Breast epithelium (tissue), 4 donors: ENCODE measurements around the gene TNRC18. TPM values are rescaled to one million over a fixed set of nuclear protein-coding genes. Genes with fewer than 3 reads are reported as not detected.
A peak's percentile ranks its signal among the peaks of the same experiment; 100 is the strongest.
"Not testable (repeated sequence)": the region's sequence is repeated elsewhere in the genome, so short reads cannot be mapped to it uniquely, and the experiment has no call there.

Source experiments
- DNase-seq, 2 donors: peaks; one replicate each; pipeline ENCODE4 v3.0.0-alpha.2; 2019; ENCODE audit warnings: low spot score in 2 of 2
- H3K27ac ChIP-seq, 2 donors: fragments of 200-600 bp; sonication (generic) in 1 of 2; one replicate each; pipeline ENCODE4 v1.5.1; 2016 to 2019; ENCODE audit warnings: mild to moderate bottlenecking in 1 of 2
- H3K27me3 ChIP-seq, 2 donors: fragments of 200-600 bp; sonication (generic) in 1 of 2; one replicate each; pipeline versions ENCODE4 v1.5.1 to v1.6.0; 2017 to 2019; ENCODE audit warnings: control low read depth in 1 of 2, mild to moderate bottlenecking in 1 of 2
- H3K36me3 ChIP-seq: fragments of 200-600 bp; one replicate; pipeline ENCODE4 v1.5.1; 2019
- H3K4me1 ChIP-seq, 2 donors: fragments of 200-600 bp; sonication (generic); one replicate each; pipeline ENCODE4 v1.5.1; 2016 to 2019; ENCODE audit warnings: control low read depth in 1 of 2
- H3K4me3 ChIP-seq, 3 donors: fragments of 200-600 bp; sonication (generic); 1 replicate in 2 of 3; 2 replicates in 1 of 3; pipeline ENCODE4 v1.5.1; 2016 to 2019; ENCODE audit warnings: mild to moderate bottlenecking in 3 of 3, moderate library complexity in 2 of 3
- H3K9me3 ChIP-seq, 2 donors: fragments of 200-600 bp; sonication (generic) in 1 of 2; one replicate each; pipeline ENCODE4 v1.5.1; 2016 to 2019; ENCODE audit warnings: control low read depth in 1 of 2
- CTCF ChIP-seq, 3 donors: fragments of 450-650 bp; IDR thresholded peaks; one replicate each; pipeline ENCODE4 v1.5.1; 2016 to 2017; ENCODE audit warnings: antibody characterized with exemption in 3 of 3, mild to moderate bottlenecking in 3 of 3, moderate library complexity in 3 of 3
- POLR2A ChIP-seq: fragments of 450-650 bp; IDR thresholded peaks from one replicate; pipeline ENCODE4 v1.6.1; 2016; ENCODE audit warnings: antibody characterized with exemption, mild to moderate bottlenecking, moderate library complexity
- POLR2AphosphoS5 ChIP-seq, 3 donors: sonication (generic); formaldehyde crosslinking; IDR thresholded peaks; one replicate each; pipeline ENCODE4 v1.6.1; 2017; ENCODE audit warnings: antibody characterized with exemption in 3 of 3
- intact Hi-C: fragments of 100-400 bp; cut with DNase I; formaldehyde crosslinking; loops from one replicate; pipeline ENCODE4 v1.15.1; 2023; ENCODE audit warnings: low total_unique reads
- total RNA-seq, 3 donors: library from RNA; depleted of rRNA; stranded (reverse); fragments of >200 nt; gene quantifications; one replicate each; pipeline ENCODE4 v1.1.0, GENCODE V29; 2016

Gene TNRC18
- total RNA-seq, 3 donors from 2014 or later, result 32.2 to 72.4 (median 36.9) TPM

GRCh38 chr7:5370454-5371353 lies 52.9 kb downstream of the TNRC18 start:
- TF ChIP-seq POLR2A, result no peak
- no peak for TF ChIP-seq CTCF (IDR thresholded peaks at IDR 0.05)
- TF ChIP-seq POLR2AphosphoS5 (IDR thresholded peaks at IDR 0.05), result no peak
- no peaks in the 10 kb centered on the region for H3K4me1 ChIP-seq
- H3K9me3 ChIP-seq, result no peaks in the 10 kb centered on the region
- H3K36me3 ChIP-seq, result no peaks in the 10 kb centered on the region
- DNase-seq, result no peak
- intact Hi-C loops, result no loop called here
- H3K27ac ChIP-seq, result no peak overlapping the region
- H3K27me3 ChIP-seq, result no peaks in the 10 kb centered on the region
- no peak overlapping the region for H3K4me3 ChIP-seq

- no peak for DNase-seq
- Histone ChIP-seq H3K27ac (no peak overlapping the region), H3K27me3 (no peaks in the 10 kb centered on the region), H3K9me3 (no peaks in the 10 kb centered on the region), H3K4me1 (no peaks in the 10 kb centered on the region), H3K4me3 (no peak overlapping the region), H3K36me3 (no peaks in the 10 kb centered on the region)
- intact Hi-C loops, result no loop called here
- TF ChIP-seq CTCF (IDR thresholded peaks at IDR 0.05), result no peak
- TF ChIP-seq POLR2A, result no peak
- no peak for TF ChIP-seq POLR2AphosphoS5 (IDR thresholded peaks at IDR 0.05)
These were observed 56.0 kb downstream of the TNRC18 start for GRCh38 chr7:5367661-5368060.

GRCh38 chr7:5365976-5366625 lies 57.5 kb downstream of the TNRC18 start:
- TF ChIP-seq POLR2AphosphoS5 (IDR thresholded peaks at IDR 0.05) (peak in 1 of 3 donors; percentile 38), CTCF (IDR thresholded peaks at IDR 0.05) (peak; percentile 33 to 86 (median 83))
- H3K4me3 ChIP-seq, H3K9me3 ChIP-seq, H3K4me1 ChIP-seq, intact Hi-C loops, H3K36me3 ChIP-seq, H3K27me3 ChIP-seq: not testable (repeated sequence)
- peak; percentile 68 to 84 for DNase-seq
- peak overlapping the region; percentile 32 to 50 for H3K27ac ChIP-seq

- no peaks in the 10 kb centered on the region for H3K27me3 ChIP-seq
- no peaks in the 10 kb centered on the region for H3K4me1 ChIP-seq
- H3K27ac ChIP-seq, result no peak overlapping the region
- H3K4me3 ChIP-seq, result no peak overlapping the region
- no peak for DNase-seq
- H3K36me3 ChIP-seq, result peaks cover 14% of the 10 kb centered on the region
- intact Hi-C loops, result no loop called here
- TF ChIP-seq CTCF (IDR thresholded peaks at IDR 0.05), result no peak
- no peak for TF ChIP-seq POLR2A
- TF ChIP-seq POLR2AphosphoS5 (IDR thresholded peaks at IDR 0.05), result no peak
- no peaks in the 10 kb centered on the region for H3K9me3 ChIP-seq
These were observed 59.9 kb downstream of the TNRC18 start for GRCh38 chr7:5363729-5364128.

GRCh38 chr7:5362466-5362865 lies 61.2 kb downstream of the TNRC18 start:
- intact Hi-C loops, result no loop called here
- TF ChIP-seq POLR2AphosphoS5 (IDR thresholded peaks at IDR 0.05), result no peak
- TF ChIP-seq POLR2A, result no peak
- no peak for TF ChIP-seq CTCF (IDR thresholded peaks at IDR 0.05)
- Histone ChIP-seq H3K27ac (no peak overlapping the region), H3K27me3 (no peaks in the 10 kb centered on the region), H3K9me3 (no peaks in the 10 kb centered on the region), H3K4me3 (no peak overlapping the region), H3K4me1 (peaks cover 0 to 5% of the 10 kb centered on the region in 2 donors), H3K36me3 (peaks cover 14% of the 10 kb centered on the region)
- no peak for DNase-seq
